Testis (tissue), 3 donors: ENCODE data around the gene CAMTA1. TPM values are rescaled to one million over a fixed set of nuclear protein-coding genes. Genes with fewer than 3 reads are reported as not detected.

ENCODE experiments used
- DNase-seq: peaks from one replicate; pipeline ENCODE4 v3.0.0-alpha.2; 2019
- H3K27ac ChIP-seq, 2 donors: fragments of 200-600 bp; sonication (generic); one replicate each; pipeline ENCODE4 v1.5.1; 2019
- H3K27me3 ChIP-seq: fragments of 200-600 bp; sonication (generic); one replicate; pipeline ENCODE4 v1.5.1; 2019
- H3K36me3 ChIP-seq: fragments of 200-600 bp; sonication (generic); one replicate; pipeline ENCODE4 v1.5.1; 2017; ENCODE audit warnings: low read depth; ENCODE audit errors: missing control alignments
- H3K4me1 ChIP-seq: fragments of 200-600 bp; sonication (generic); one replicate; pipeline ENCODE4 v1.5.1; 2019
- H3K4me3 ChIP-seq, 2 donors: fragments of 200-600 bp; sonication (generic); one replicate each; pipeline ENCODE4 v1.5.1; 2017 to 2019
- H3K9me3 ChIP-seq: fragments of 200-600 bp; sonication (generic); one replicate; pipeline ENCODE4 v1.5.1; 2017
- CTCF ChIP-seq, 3 experiments: fragments of 450-650 bp in 2 of 3; fragments of 200-600 bp in 1 of 3; sonication (generic) in 1 of 3; IDR thresholded peaks; one replicate each; pipeline ENCODE4 v1.5.1; 2016 to 2019; ENCODE audit warnings: antibody characterized with exemption in 3 of 3, mild to moderate bottlenecking in 2 of 3, moderate library complexity in 1 of 3
- POLR2A ChIP-seq: fragments of 450-650 bp; IDR thresholded peaks from one replicate; pipeline ENCODE4 v1.6.1; 2017; ENCODE audit warnings: antibody characterized with exemption, mild to moderate bottlenecking, moderate library complexity
- WGBS, 2 donors: methylation state at CpG; one replicate each; pipeline ENCODE4 v1.1.5; 2018; 5-methylcytosine and 5-hydroxymethylcytosine counted together
- intact Hi-C: fragments of 100-400 bp; cut with DNase I; formaldehyde crosslinking; loops from one replicate; pipeline ENCODE4 v1.15.1; 2023; ENCODE audit warnings: low total_unique reads
- polyA plus RNA-seq: library from polyadenylated mRNA; stranded (reverse); fragments of 350-450 nt; fragmentation: Illumina TruSeq; extraction: RNeasy Lipid Tissue Mini Kit (QIAGEN cat#74804); gene quantifications from one replicate; pipeline ENCODE4 v1.2.3, GENCODE V29; 2014; ENCODE audit warnings: low read depth, low replicate concordance; ENCODE audit not compliant: insufficient read depth
- total RNA-seq, 2 donors: library from RNA; depleted of rRNA; stranded (reverse); fragments of >200 nt; gene quantifications; one replicate each; pipeline ENCODE4 v1.2.3, GENCODE V29; 2016

Gene CAMTA1
- total and polyA plus RNA-seq, 3 donors from 2014 or later: 116 to 158 (median 119) TPM

- TF ChIP-seq CTCF (IDR thresholded peaks at IDR 0.05) (no peak), POLR2A (no peak)
- Histone ChIP-seq H3K9me3 (no peaks in the 10 kb centered on the region), H3K36me3 (no peaks in the 10 kb centered on the region), H3K27me3 (no peaks in the 10 kb centered on the region), H3K4me1 (no peaks in the 10 kb centered on the region), H3K4me3 (no peak overlapping the region), H3K27ac (no peak overlapping the region)
- 62 to 72% methylated on average over 13 of the region's 13 CpGs for WGBS, 2 donors
- DNase-seq: no peak
- intact Hi-C loops: no loop called here
Observed at GRCh38 chr1:7263021-7263960, 478.0 kb downstream of the CAMTA1 start.

- no peak for TF ChIP-seq CTCF (IDR thresholded peaks at IDR 0.05)
- no peak for TF ChIP-seq POLR2A
- no peaks in the 10 kb centered on the region for H3K9me3 ChIP-seq
- intact Hi-C loops: no loop called here
- no peaks in the 10 kb centered on the region for H3K36me3 ChIP-seq
- H3K27me3 ChIP-seq: no peaks in the 10 kb centered on the region
- no peak overlapping the region for H3K27ac ChIP-seq
- no peak for DNase-seq
- 82 to 85% methylated on average over 4 of the region's 4 CpGs for WGBS, 2 donors
- no peak overlapping the region for H3K4me3 ChIP-seq
- no peaks in the 10 kb centered on the region for H3K4me1 ChIP-seq
Observed at GRCh38 chr1:7264101-7264500, 478.8 kb downstream of the CAMTA1 start.

- H3K4me1 ChIP-seq: no peaks in the 10 kb centered on the region
- no peaks in the 10 kb centered on the region for H3K36me3 ChIP-seq
- intact Hi-C loops: no loop called here
- H3K27ac ChIP-seq: no peak overlapping the region
- no peaks in the 10 kb centered on the region for H3K9me3 ChIP-seq
- TF ChIP-seq CTCF (IDR thresholded peaks at IDR 0.05) (no peak), POLR2A (no peak)
- DNase-seq: no peak
- WGBS, 2 donors: 58 to 79% methylated on average over 9 of the region's 9 CpGs
- H3K4me3 ChIP-seq: no peak overlapping the region
- H3K27me3 ChIP-seq: no peaks in the 10 kb centered on the region
Observed at GRCh38 chr1:7265771-7266371, 480.6 kb downstream of the CAMTA1 start.

- Histone ChIP-seq H3K27me3 (no peaks in the 10 kb centered on the region), H3K36me3 (no peaks in the 10 kb centered on the region), H3K4me3 (no peak overlapping the region), H3K4me1 (no peaks in the 10 kb centered on the region), H3K27ac (no peak overlapping the region), H3K9me3 (no peaks in the 10 kb centered on the region)
- DNase-seq: no peak
- 52 to 57% methylated on average over 5 of the region's 5 CpGs for WGBS, 2 donors
- TF ChIP-seq CTCF (IDR thresholded peaks at IDR 0.05) (no peak), POLR2A (no peak)
- intact Hi-C loops: no loop called here
Observed at GRCh38 chr1:7266561-7266960, 481.3 kb downstream of the CAMTA1 start.
